Effector memory CD8-positive, alpha-beta T cell (primary cell): ENCODE measurements around the gene TMPRSS6.

ENCODE experiments used
- ATAC-seq: fragments of 150-1000 bp; cut with Tn5 transposase; replicated peaks from 2 replicates; pipeline ENCODE4 v1.10.0; 2021; ENCODE audit warnings: mild to moderate bottlenecking, moderate library complexity
- DNase-seq, 3 experiments: peaks; one replicate each; pipeline ENCODE4 v3.0.0; 2021
- H3K27ac Mint-ChIP-seq, 2 donors: one replicate each; pipeline ENCODE4 v1.8.0; 2022; ENCODE audit warnings: mild to moderate bottlenecking in 2 of 2, mixed read lengths in 2 of 2, moderate library complexity in 2 of 2
- H3K27me3 Mint-ChIP-seq, 2 donors: one replicate each; pipeline ENCODE4 v1.8.0; 2022; ENCODE audit warnings: mixed read lengths in 2 of 2
- H3K36me3 Mint-ChIP-seq: one replicate; pipeline ENCODE4 v1.8.0; 2022; ENCODE audit warnings: mild to moderate bottlenecking, moderate library complexity, mixed read lengths; ENCODE audit not compliant: insufficient read depth
- H3K4me1 Mint-ChIP-seq, 2 donors: one replicate each; pipeline ENCODE4 v1.8.0; 2022; ENCODE audit warnings: low read depth in 2 of 2, mixed read lengths in 2 of 2
- H3K4me3 Mint-ChIP-seq, 2 donors: one replicate each; pipeline ENCODE4 v1.8.0; 2022; ENCODE audit warnings: mild to moderate bottlenecking in 2 of 2, mixed read lengths in 2 of 2, moderate library complexity in 2 of 2
- H3K9me3 Mint-ChIP-seq, 2 donors: one replicate each; pipeline ENCODE4 v1.8.0; 2022; ENCODE audit warnings: mixed read lengths in 2 of 2

Gene TMPRSS6

DNA sequence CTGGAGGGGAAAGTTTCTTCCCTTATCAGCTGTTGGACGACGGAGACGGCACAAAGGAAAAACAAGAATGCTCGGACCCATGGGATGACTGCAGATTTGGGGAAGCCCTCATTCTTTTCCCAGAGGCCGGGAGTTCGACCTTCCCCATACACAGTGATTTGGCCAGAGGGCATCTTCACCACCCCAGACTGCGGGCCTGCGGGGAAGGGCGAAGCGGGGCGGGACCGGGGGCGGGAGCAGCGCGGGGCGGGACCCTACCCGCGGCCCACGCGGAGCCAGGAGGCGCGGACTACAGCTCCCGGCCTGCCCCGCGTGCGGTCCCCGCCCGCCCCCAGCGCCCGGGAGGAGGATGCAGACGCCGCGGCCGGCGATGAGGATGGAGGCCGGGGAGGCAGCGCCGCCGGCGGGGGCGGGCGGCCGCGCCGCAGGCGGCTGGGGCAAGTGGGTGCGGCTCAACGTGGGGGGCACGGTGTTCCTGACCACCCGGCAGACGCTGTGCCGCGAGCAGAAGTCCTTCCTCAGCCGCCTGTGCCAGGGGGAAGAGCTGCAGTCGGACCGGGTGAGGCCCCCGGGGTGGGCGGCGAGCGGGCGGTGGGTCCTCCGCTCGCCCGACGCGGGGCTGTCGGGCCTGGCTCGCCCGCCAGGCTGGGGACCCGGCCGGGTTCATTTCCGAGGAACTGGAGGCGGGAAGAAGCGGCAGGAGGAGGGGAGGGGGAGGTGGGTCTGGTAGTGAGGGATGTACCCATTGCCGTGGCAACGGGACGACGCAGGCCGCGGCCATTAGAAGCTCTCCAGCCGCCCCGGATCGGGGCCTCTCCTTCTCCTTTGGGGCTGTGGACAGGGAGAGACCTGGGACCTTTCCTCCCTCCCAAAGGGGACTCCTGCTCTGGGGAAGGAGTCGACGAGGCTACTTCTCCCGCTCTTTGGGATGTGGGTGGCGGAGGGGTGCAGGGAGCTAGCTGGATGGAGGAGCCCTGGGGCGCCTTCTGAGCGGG, 57.8 kb downstream of the TMPRSS6 start, which contains the start of gene KCTD17:
KCTD17 (plus strand) TSS at position 352 of the 995 bp plus-strand sequence; CDS start at position 371, 19 bp downstream.
- DNase-seq (peak; percentile 60 to 69 (median 63)), ATAC-seq (peak; percentile 100)
- H3K27me3 Mint-ChIP-seq = no peaks in the 10 kb centered on the region
- H3K9me3 Mint-ChIP-seq = no peaks in the 10 kb centered on the region
- peaks cover 7 to 9% of the 10 kb centered on the region in 2 donors for H3K4me1 Mint-ChIP-seq
- peak within 1 kb of the TSS; percentile 81 for H3K4me3 Mint-ChIP-seq
- no peaks in the 10 kb centered on the region for H3K36me3 Mint-ChIP-seq
- H3K27ac Mint-ChIP-seq = peak within 1 kb of the TSS; percentile 68 to 78

DNA sequence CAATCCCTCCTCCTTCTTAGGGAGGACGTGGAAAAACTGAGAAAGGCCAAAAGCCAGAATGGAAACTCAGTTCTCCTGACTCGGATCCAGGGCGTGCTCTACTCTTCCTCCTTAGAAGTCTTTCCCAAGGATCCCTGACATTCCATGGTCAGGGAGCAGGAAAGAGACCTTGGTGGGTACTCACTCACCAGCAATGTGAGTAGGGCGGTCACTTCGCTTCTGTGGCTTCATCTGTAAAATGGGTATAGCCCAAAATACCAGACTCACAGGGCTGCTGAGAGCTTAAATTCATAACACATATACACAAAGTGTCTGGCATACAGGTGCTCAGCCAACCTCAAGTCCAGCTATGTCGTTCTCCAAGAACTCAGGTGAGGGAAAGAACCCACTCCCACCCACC, 58.6 kb downstream of the TMPRSS6 start:
- ATAC-seq = no peak
- Mint-ChIP-seq H3K36me3 (no peaks in the 10 kb centered on the region), H3K9me3 (no peaks in the 10 kb centered on the region), H3K4me1 (peaks cover 7 to 9% of the 10 kb centered on the region in 2 donors), H3K27ac (peak overlapping the region in 1 of 2 donors; percentile 49), H3K27me3 (no peaks in the 10 kb centered on the region), H3K4me3 (peak overlapping the region; percentile 81)
- DNase-seq = no peak

DNA sequence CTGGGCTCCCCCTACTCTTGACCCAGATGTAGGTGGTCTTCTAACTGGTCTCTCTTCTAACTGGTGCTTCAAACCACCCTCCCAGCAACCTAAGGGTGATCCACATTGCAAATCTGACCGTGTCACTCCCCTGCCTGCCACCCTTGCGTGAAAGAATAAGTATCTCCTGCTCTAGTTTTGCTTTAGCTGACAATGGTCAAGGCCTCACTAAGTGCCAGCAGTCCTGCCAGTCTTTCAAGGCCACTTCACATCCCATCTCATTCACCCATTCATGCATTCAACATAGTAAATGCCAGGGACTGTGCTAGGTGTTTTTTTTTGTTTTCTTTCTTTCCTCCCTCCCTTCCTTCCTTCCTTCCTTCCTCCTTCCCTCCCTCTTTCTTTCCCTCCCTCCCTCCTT, 60.3 kb downstream of the TMPRSS6 start:
- Mint-ChIP-seq H3K4me3 (no peak overlapping the region), H3K27ac (no peak overlapping the region), H3K36me3 (no peaks in the 10 kb centered on the region), H3K4me1 (peaks cover 7 to 9% of the 10 kb centered on the region in 2 donors), H3K9me3 (no peaks in the 10 kb centered on the region), H3K27me3 (no peaks in the 10 kb centered on the region)
- ATAC-seq (no peak), DNase-seq (no peak)

DNA sequence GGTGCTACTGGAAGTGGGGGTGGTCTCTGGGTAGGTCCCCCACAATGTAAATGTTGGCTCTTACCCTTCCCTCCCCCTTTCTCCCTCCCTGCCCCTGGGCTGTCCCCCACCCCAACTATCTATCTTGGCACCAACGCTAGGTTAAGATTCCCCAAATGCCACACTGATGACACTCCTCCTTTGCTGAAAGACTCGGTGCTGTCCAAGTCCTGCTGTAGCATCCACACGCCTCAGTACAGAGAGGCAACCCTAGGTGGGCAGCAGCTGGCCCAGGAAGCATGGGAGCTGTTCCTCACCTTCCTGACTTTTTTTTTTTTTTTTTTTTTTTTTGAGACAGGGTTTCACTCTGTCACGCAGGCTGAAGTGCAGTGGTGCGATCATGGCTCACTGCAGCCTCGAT, 61.4 kb downstream of the TMPRSS6 start:
- DNase-seq (no peak), ATAC-seq (no peak)
- peaks cover 7% of the 10 kb centered on the region in 2 donors for H3K4me1 Mint-ChIP-seq
- H3K27ac Mint-ChIP-seq = no peak overlapping the region
- H3K27me3 Mint-ChIP-seq = peaks cover 0 to 1% of the 10 kb centered on the region in 2 donors
- H3K36me3 Mint-ChIP-seq = no peaks in the 10 kb centered on the region
- H3K4me3 Mint-ChIP-seq = no peak overlapping the region
- no peaks in the 10 kb centered on the region for H3K9me3 Mint-ChIP-seq

DNA sequence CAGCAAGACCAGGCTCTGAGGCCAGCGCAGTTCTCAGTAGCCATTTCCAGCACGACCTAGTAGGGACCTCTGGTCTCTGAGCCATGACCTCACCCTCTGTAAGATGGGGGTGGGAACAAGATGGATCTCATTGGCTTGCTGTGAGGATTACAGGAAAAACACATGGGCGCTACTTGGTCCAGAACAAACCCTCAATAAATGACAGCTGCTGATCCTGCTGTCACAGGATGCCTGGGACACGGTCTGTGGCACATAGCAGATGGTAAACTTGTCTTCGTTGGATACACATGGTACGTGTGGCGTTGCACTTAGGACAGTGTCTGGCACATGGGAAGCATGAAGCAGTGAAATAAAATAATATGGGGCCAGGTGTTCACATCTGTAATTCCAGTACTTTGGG, 62.5 kb downstream of the TMPRSS6 start:
- DNase-seq (no peak), ATAC-seq (no peak)
- Mint-ChIP-seq H3K4me1 (no peaks in the 10 kb centered on the region), H3K27ac (no peak overlapping the region), H3K36me3 (no peaks in the 10 kb centered on the region), H3K9me3 (no peaks in the 10 kb centered on the region), H3K27me3 (peaks cover 0 to 9% of the 10 kb centered on the region in 2 donors), H3K4me3 (no peak overlapping the region)

DNA sequence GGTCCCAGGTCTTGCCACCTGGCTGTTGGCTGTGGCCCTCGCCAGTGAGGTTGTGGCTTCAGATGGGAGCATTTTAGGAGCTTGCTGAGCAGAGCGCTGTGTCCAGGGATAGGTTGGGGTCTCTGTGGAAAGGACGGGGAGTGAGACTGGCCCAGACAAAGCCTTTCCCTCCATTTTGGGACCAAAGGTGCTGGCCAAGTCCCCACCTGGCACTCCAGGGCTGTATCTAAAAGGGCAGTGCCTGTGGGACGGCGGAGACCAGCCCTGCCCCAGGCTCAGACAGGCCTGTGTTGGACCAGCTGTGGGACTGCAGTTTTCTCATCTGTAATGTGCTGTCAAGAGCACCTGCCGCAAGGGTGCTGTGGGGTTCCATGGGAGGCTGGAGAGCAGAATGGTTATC, 62.9 kb downstream of the TMPRSS6 start:
- ATAC-seq (no peak), DNase-seq (no peak)
- Mint-ChIP-seq H3K4me1 (no peaks in the 10 kb centered on the region), H3K36me3 (no peaks in the 10 kb centered on the region), H3K9me3 (no peaks in the 10 kb centered on the region), H3K27me3 (peaks cover 0 to 13% of the 10 kb centered on the region in 2 donors), H3K4me3 (no peak overlapping the region), H3K27ac (no peak overlapping the region)

DNA sequence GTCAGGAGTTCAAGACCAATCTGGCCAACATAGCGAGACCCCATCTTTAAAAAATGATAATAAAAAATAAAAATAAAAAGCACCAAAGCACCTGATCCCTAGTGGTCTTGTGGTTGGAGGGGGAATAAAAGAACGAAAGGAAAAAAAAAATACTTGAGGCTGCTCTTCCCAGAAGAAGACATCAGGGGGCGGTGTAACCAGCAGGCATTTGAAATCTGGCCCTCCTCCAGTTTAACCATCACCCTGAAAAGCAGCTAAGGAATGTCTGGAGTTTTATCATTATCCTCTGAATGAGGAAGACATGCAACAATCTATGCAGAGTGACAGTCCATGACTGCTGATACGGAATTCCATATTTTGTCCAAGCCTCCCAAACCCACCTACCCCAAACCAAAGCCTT, 63.6 kb downstream of the TMPRSS6 start:
- Mint-ChIP-seq H3K9me3 (no peaks in the 10 kb centered on the region), H3K27ac (no peak overlapping the region), H3K27me3 (peaks cover 0 to 19% of the 10 kb centered on the region in 2 donors), H3K4me3 (no peak overlapping the region), H3K36me3 (no peaks in the 10 kb centered on the region), H3K4me1 (no peaks in the 10 kb centered on the region)
- no peak for ATAC-seq
- DNase-seq = no peak

DNA sequence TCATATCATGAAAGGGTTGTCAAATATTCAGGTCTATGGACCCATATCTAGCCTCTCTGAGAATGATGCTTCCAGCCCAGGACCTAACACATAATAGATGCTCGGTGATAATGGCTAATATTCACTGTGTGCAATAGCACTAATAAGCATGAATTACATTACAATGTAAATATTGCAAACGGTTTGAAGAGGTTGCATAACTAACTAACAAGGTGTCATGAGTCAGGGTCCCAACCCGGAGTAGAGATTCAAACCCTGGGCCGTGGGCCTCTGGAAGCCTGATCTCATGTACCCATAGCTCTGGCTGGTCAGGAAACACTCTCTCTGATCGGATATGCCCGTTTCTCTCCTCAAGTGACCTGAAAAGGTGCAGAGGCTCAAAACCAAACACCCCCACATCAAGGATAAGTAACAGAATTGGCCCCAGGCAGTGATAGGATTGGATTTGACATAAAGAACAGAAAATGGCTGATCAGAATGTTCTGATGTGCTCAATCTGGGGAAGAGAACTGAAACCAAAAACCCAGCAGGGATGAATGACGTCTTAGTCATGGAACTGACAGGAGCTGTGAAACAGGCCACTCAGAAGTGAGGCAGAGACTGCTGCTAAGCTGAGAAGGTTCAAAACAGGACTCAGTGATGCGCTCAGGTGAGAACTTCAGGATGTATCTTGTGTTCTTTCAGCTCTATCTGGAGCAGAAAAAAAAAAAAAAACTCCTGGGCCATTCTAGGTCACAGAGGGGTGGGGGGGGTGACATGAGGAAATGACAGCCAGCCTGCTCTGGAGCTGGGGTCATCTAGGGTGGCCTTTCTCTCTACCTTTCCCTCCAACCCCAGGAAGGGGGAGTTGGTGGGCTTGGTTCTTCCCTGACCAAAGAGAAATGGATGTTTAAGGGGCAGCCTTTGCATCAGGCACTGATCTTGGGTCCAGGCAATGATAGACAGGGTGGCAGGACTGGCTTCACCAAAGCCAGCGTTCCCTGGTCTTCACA, 64.6 kb downstream of the TMPRSS6 start:
- Mint-ChIP-seq H3K27me3 (peaks cover 0 to 28% of the 10 kb centered on the region in 2 donors), H3K27ac (no peak overlapping the region)

DNA sequence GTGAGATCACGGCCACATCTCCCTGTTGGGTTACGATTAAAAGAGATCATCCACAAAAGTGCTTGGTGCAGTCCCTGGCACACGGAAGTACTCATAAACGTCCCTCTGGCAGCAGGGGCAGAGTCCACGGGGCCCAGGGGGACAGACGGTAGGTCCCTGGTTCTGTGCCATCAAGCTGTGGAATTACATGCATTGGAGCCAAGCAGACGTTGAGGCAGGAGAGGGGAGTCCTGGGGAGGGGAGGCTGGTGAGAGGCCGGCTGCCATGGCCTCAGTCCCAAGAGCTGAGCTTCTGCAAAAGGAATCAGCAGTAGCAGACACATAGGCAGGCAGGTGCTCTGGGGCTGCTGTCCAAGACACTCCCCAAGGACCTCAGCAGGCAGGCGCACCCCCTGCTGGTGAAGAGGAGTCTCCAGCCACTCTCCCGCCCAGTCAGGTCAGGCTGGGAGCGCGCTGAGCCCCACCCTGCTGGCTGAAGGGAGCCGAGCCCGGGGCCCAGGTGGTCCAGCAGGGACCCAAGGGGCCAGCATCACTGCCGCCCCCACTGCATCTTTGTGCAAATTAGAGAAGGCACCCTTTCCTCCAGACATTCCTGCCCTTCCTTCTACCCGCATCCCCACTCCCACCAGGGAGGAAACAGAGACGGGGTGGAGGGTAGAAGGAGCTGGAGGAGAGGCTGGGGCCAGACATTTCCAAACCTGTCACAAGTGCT, 65.5 kb downstream of the TMPRSS6 start:
- DNase-seq = peak in 2 of 3 experiments; percentile 14 to 23
- H3K4me3 Mint-ChIP-seq = no peak overlapping the region

More for the DNA sequence above, 64.6 kb downstream of the TMPRSS6 start:
- H3K9me3 Mint-ChIP-seq = no peaks in the 10 kb centered on the region
- H3K4me1 Mint-ChIP-seq = no peaks in the 10 kb centered on the region
- no peaks in the 10 kb centered on the region for H3K36me3 Mint-ChIP-seq
- H3K4me3 Mint-ChIP-seq = no peak overlapping the region
- no peak for DNase-seq
- peak; percentile 51 for ATAC-seq

DNA sequence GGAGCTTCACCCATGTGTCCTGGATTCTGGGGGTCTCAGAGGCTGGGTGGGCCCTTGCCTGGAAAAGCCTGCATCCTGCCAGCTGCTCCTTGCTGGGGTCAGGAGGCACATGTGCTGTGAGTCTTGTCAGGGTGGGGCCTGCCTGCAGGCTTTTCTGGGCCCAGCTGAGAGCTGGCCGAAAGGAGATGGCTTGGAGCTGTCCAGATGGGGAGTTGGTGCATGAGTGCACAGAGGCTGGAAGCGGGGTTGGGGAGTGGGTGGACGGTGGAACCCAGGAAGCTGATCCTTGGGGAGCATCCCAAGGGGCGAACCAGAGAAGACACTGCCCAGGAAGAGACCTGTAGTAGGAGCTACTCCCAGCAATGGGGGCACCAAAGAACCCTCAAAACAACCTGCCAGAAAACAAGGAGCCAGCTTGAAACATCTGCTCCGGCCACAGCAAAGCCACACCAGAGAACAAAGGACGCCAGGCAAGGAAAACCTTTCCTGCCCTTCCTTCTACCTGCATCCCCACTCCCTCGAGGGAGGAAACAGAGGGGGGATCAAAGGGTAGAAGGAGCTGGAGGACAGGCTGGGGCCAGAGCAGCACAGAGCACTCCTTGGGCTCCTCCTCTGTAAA, 66.2 kb downstream of the TMPRSS6 start:
- Mint-ChIP-seq H3K4me1 (no peaks in the 10 kb centered on the region), H3K4me3 (no peak overlapping the region), H3K27ac (no peak overlapping the region), H3K9me3 (no peaks in the 10 kb centered on the region), H3K27me3 (peaks cover 0 to 37% of the 10 kb centered on the region in 2 donors), H3K36me3 (no peaks in the 10 kb centered on the region)
- no peak for DNase-seq
- no peak for ATAC-seq

More for the DNA sequence above, 65.5 kb downstream of the TMPRSS6 start:
- Mint-ChIP-seq H3K4me1 (no peaks in the 10 kb centered on the region), H3K27ac (no peak overlapping the region), H3K27me3 (peaks cover 0 to 37% of the 10 kb centered on the region in 2 donors), H3K36me3 (no peaks in the 10 kb centered on the region), H3K9me3 (no peaks in the 10 kb centered on the region)
- peak; percentile 66 for ATAC-seq

DNA sequence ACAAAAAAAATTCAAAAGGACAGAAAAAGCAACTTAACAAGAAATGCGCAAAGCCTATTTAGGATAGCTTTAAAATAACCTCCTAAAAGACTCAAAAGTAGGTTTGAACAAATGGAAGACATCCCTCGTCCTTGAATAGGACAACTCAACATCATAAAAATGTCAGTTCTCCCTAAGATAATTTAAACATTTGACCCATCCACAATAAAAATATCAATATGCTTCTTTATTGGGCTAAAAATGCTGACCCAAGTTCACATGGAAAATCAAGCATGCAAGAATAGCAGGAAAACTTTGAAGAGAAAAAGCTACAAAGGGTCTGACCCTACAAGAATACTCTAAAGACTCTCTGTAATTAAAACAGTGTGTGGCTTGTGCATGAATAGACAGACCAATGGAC, 70.0 kb downstream of the TMPRSS6 start:
- no peaks in the 10 kb centered on the region for H3K9me3 Mint-ChIP-seq
- no peaks in the 10 kb centered on the region for H3K4me1 Mint-ChIP-seq
- H3K4me3 Mint-ChIP-seq = no peak overlapping the region
- H3K27ac Mint-ChIP-seq = no peak overlapping the region
- peaks cover 28 to 65% of the 10 kb centered on the region in 2 donors for H3K27me3 Mint-ChIP-seq
- DNase-seq (no peak), ATAC-seq (no peak)
- H3K36me3 Mint-ChIP-seq = peaks cover 4% of the 10 kb centered on the region

DNA sequence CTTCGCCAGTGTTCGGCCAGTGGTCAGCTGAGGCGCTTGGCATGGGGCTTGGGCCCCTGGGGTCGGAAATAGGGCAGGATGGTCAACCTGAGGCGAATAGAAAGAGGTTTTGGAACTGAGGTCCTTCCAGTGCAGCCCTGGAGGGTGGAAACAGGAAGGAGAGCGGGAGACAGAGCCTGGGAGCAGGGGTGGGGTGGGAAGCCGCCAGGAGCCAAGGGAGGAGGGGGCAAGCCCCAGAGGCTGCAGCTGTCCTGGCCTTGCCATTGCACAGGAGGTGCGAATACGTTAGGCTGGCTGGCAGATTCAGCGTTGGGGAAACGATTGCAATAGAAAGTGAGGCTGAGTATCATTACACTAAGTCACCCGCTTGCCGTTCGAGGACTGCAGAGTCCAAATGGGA, 71.8 kb downstream of the TMPRSS6 start:
- H3K27me3 Mint-ChIP-seq = peaks cover 28 to 60% of the 10 kb centered on the region in 2 donors
- H3K4me1 Mint-ChIP-seq = no peaks in the 10 kb centered on the region
- H3K4me3 Mint-ChIP-seq = no peak overlapping the region
- no peaks in the 10 kb centered on the region for H3K9me3 Mint-ChIP-seq
- ATAC-seq = no peak
- H3K27ac Mint-ChIP-seq = no peak overlapping the region
- no peak for DNase-seq
- peaks cover 4% of the 10 kb centered on the region for H3K36me3 Mint-ChIP-seq
